Mucosa of descending colon (tissue), 3 donors: Measurements from ENCODE around the gene ANKHD1. TPM values are rescaled to one million over a fixed set of nuclear protein-coding genes. Genes with fewer than 3 reads are reported as not detected.

Experiments used
- ATAC-seq: fragments of 200-7000 bp; cut with Tn5 transposase; one replicate; pipeline ENCODE4 v1.9.1; 2020; ENCODE audit warnings: mild to moderate bottlenecking, moderate library complexity
- DNase-seq, 3 donors: peaks; one replicate each; pipeline ENCODE4 v3.0.0-alpha.2; 2020
- H3K36me3 ChIP-seq: fragments of 200-600 bp; one replicate; pipeline ENCODE4 v1.8.0; 2021; ENCODE audit warnings: low read depth, mild to moderate bottlenecking
- H3K4me1 ChIP-seq: fragments of 200-600 bp; one replicate; pipeline ENCODE4 v1.8.0; 2021; ENCODE audit warnings: low read depth, mild to moderate bottlenecking
- H3K4me3 ChIP-seq: fragments of 200-600 bp; one replicate; pipeline ENCODE4 v1.8.0; 2021; ENCODE audit warnings: mild to moderate bottlenecking
- H3K9me3 ChIP-seq: fragments of 200-600 bp; one replicate; pipeline ENCODE4 v1.8.0; 2021; ENCODE audit warnings: mild to moderate bottlenecking
- CTCF ChIP-seq: fragments of 200-600 bp; IDR thresholded peaks from one replicate; pipeline ENCODE4 v1.8.0; 2022; ENCODE audit warnings: antibody characterized with exemption, mild to moderate bottlenecking
- intact Hi-C, 2 donors: fragments of 100-400 bp; cut with DNase I in 1 of 2; cut with micrococcal nuclease in 1 of 2; formaldehyde crosslinking; loops; one replicate each; pipeline versions ENCODE4 v1.11.0 to v1.11.1; 2022; cut with DNase I, micrococcal nuclease
- total RNA-seq, 3 donors: library from RNA; stranded (reverse); fragmentation: NEBNext Ultra II Directional in 2 of 3; extraction: Animal tissue kit (Norgen Biotek cat#: 25700) in 2 of 3; gene quantifications; one replicate each; pipeline versions ENCODE4 v1.2.1 to v1.2.4, GENCODE V29; 2021 to 2023
- donor health status: DM: no; HTN: no; CAD: no; lungs with moderate emphysema.
- donor health status: DM: no; HTN: no; CAD: no.
- donor health status: DM: no; HTN: yes; CAD: no.

The ANKHD1 gene
- total RNA-seq, 3 donors from 2014 or later: 134 to 135 (median 134) TPM

GRCh38 chr5:140540227-140540626, 138.6 kb downstream of the ANKHD1 start:
- TF ChIP-seq CTCF: no peak
- Histone ChIP-seq H3K4me1 (no peaks in the 10 kb centered on the region), H3K36me3 (peaks cover 8% of the 10 kb centered on the region)

GRCh38 chr5:140542972-140543371, 141.3 kb downstream of the ANKHD1 start:
- no peak overlapping the region for H3K4me3 ChIP-seq
- TF ChIP-seq CTCF: no peak
- intact Hi-C loops: loop anchor here in 1 of 2 donors (10.0 kb wide), 2 partner anchors 92 to 178 kb away; partner anchors contain the start of genes CD14, SLC4A9 and TMCO6
- peaks cover 22% of the 10 kb centered on the region for H3K4me1 ChIP-seq
- DNase-seq: no peak
- peak; percentile 1 for ATAC-seq
- H3K9me3 ChIP-seq: no peaks in the 10 kb centered on the region
- H3K36me3 ChIP-seq: peaks cover 3% of the 10 kb centered on the region

More at GRCh38 chr5:140540227-140540626, 138.6 kb downstream of the ANKHD1 start:
- Histone ChIP-seq H3K9me3 (no peaks in the 10 kb centered on the region), H3K4me3 (no peak overlapping the region)
- DNase-seq: no peak
- intact Hi-C loops: loop anchor here in 1 of 2 donors (10.0 kb wide), 2 partner anchors 95 to 175 kb away; partner anchors contain the start of genes CD14, SLC4A9 and TMCO6
- ATAC-seq: no peak

GRCh38 chr5:140544986-140545385, 143.4 kb downstream of the ANKHD1 start:
- no peak overlapping the region for H3K4me3 ChIP-seq
- DNase-seq (no peak), ATAC-seq (no peak)
- intact Hi-C loops: loop anchor here in 1 of 2 donors (10.0 kb wide), 2 partner anchors 90 to 180 kb away; partner anchors contain the start of genes CD14, SLC4A9 and TMCO6
- H3K4me1 ChIP-seq: peaks cover 42% of the 10 kb centered on the region
- H3K9me3 ChIP-seq: no peaks in the 10 kb centered on the region
- TF ChIP-seq CTCF: no peak
- H3K36me3 ChIP-seq: no peaks in the 10 kb centered on the region

GRCh38 chr5:140545606-140546005, 144.0 kb downstream of the ANKHD1 start:
- intact Hi-C loops: loop anchor here in 1 of 2 donors (10.0 kb wide), 2 partner anchors 89 to 181 kb away; partner anchors contain the start of genes CD14, SLC4A9 and TMCO6
- no peak for TF ChIP-seq CTCF
- DNase-seq (no peak), ATAC-seq (no peak)
- no peak overlapping the region for H3K4me3 ChIP-seq
- no peaks in the 10 kb centered on the region for H3K36me3 ChIP-seq
- H3K9me3 ChIP-seq: no peaks in the 10 kb centered on the region
- H3K4me1 ChIP-seq: peaks cover 42% of the 10 kb centered on the region

- H3K36me3 ChIP-seq: no peaks in the 10 kb centered on the region
- TF ChIP-seq CTCF: no peak
- peak; percentile 36 for ATAC-seq
- peak; percentile 44 to 73 (median 61) for DNase-seq
- H3K4me1 ChIP-seq: peaks cover 42% of the 10 kb centered on the region
- peak overlapping the region; percentile 14 for H3K4me3 ChIP-seq
- intact Hi-C loops: loop anchor here in 1 of 2 donors (10.0 kb wide), 2 partner anchors 88 to 182 kb away; partner anchors contain the start of genes CD14, SLC4A9 and TMCO6
- H3K9me3 ChIP-seq: no peaks in the 10 kb centered on the region
Observed at GRCh38 chr5:140546851-140547507, 145.3 kb downstream of the ANKHD1 start.
